NK-92 treated with Interleukin-12 subunit alpha and Interleukin-12 subunit beta, amount 100 ng/mL, for 24 hours (cell line): Measurements from ENCODE around the gene SHOC2.
A peak's percentile ranks its signal among the peaks of the same experiment; 100 is the strongest.

Experiments
- DNase-seq: peaks from one replicate; lab custom pipeline; 2025; lab: John Stamatoyannopoulos, UW

SHOC2 gene

GRCh38 chr10:110919349-110919931 lies at the start of gene SHOC2:
TSS of gene SHOC2 (plus strand) at chr10:110919604. CDS start at chr10:110964359, 44,755 bp downstream.
- DNase-seq = peak; percentile 99

DNA sequence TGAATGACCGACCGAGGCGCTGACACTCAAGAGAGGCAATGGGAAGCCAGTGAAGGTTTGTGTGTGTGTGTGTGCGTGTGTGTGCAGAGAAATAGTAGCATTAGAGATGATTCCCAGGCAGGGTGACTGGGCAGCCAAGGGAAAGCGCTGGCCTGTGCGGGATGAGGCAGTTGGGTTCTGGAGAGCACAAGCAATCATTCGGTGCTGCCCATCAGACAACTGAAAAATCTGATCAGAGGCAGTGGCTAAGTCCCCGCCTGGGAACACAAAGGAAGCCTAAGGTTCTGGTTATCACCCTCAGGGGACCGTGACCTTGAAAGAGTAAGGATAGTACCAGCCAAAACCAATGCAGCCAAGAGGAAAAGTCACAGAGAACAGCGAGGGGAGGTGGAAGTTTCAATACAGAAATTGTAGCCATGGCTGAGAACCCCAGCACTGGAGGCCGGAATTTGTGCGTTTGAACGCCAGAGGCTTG lies 48.5 kb upstream of the SHOC2 start:
- DNase-seq = no peak

- peak; percentile 97 for DNase-seq
Measured at GRCh38 chr10:110871298-110872084, 47.9 kb upstream of the SHOC2 start, which contains the start of gene PDCD4. TSS of gene PDCD4 (plus strand) at chr10:110871928. CDS start at chr10:110876028, 4,100 bp downstream.

DNA sequence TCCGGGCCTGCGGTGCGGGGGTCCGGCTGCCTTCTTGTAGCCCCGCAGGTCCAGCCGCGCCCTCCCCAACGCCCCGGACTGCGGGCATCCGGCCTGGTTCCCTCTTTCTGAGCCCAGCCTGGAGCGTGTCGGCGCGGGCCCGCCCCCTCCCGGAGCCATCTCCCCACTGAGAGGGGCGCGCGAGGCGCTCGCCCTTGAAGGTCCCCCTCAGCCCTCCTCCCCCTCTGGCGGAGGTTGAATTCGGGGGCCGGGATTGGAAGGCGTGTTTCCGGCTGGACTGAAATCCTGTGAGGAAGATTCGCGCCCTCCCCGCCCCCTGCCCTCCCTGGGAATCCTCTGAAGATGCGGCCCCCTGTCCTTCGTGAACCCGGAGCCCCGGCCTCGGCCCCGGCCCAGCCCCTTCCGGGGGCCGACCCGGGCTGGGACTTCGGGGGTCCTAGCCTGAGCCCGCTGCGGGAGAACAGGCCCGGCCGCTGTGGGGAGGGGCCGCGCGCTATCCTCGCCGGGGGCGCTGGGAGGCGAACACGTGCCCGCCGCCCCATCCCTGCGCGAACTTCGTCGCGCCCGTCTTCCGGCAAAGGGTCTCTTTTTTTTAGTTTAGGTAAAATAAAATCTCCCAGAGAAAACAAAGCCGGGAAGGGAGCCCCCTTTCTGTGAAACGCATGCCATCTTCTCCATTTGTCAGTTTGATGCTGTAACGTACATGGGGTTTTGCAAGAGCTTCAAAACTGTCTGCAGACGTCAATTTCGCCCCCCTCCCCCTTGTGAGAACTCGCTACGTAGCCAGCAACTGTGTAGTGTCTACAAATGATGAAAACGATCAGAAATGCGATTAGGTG lies 47.0 kb upstream of the SHOC2 start:
- peak; percentile 66 for DNase-seq

DNA sequence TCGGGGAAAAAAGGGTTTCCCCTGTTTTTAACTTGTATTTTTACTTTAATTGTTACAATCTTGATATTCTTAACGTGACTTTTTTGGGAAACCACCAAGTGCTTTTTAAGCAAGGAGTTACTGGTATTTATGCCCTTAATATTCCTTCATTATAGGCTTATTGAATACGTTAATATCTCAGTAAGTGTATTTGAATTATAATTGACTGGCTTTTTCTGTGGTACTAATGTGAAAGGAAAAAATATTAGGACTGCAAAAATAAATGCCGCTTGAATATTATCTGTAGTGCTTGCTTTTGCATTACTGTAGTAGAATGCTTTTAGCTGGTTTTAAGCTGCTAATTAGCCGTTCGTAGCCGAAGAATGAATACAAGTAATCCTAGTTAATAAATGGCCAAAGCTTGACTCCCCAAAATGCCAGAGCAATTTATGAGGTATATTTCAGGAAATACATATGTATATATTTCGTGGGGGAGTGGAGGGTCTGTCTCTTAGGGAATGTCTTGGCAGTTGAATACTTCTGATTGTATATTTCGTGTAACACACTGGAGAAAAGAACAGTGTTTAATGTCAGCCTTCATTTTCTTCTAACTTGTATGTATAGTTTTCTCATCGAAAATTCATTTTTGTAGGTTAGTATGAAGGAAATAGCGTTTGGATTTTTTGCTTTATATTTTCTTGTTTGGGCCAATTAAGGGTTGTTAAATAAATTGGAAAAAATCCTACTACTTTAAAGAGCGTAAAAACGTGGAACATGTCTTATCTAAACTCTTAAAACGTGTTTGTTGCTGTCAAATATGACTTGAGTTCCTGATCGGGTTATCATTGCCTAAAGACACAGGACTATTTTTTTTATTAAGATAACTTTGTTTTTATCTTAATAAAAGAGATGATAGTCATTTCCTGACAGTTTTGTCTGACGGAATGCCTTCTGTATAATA lies 46.1 kb upstream of the SHOC2 start:
- DNase-seq = no peak

DNA sequence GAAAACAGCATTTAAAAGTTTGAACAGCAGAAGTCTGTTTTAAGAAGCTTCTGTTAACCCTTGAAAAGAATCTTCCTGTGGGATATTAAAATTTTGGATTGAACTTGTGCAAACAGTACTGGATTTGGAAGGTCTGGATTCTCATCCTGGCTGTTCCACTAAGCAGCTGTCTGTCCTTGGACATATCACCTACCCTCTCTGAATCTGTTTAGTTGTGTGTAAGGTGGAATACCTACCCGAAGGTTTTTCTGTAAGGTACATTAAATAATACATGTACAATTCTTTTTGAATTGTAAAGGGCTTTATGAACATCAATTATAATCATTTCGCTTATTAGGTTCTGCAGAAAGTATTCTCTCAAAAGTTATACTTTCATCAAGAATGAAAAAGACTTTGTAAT lies 45.5 kb upstream of the SHOC2 start:
- DNase-seq = no peak

GRCh38 chr10:110876000-110876399 lies 43.4 kb upstream of the SHOC2 start:
- no peak for DNase-seq

DNA sequence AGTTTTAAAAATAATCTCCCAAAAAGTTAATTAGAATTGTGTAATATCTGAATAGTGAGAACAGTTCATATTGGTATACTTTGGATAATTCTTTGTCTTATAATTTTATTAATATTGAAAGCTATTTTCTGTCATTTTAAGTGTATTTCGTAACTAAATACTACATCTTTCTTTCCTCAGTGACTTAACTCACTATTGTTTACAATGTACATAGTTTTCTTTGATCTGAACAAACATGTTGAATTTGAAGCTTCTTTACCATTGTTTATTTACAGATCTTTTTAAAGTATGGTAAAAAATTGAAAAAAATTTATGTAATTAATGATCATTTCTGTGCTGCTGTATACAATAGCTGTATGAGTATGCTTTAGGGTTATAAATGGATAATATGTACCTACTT lies 42.6 kb upstream of the SHOC2 start:
- DNase-seq = no peak

DNA sequence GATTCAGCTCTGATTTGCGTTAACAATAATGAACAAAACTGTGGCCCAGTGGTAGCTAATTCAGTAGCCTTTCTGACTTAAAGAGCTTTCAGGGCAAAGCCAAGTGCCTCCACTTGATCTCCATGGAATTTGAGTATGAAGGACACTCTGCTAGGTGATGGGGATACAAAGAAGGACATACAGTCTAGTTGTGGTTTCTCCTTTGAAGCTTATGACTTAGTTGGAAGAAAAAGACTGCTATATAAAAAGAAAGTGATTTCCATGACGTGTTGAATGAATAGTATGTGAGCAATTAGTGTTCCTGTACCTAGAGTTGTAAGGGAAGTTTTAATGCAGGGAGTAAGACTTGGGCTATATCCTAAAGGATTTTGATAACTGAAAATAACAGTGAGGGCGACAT lies 39.4 kb upstream of the SHOC2 start:
- no peak for DNase-seq

GRCh38 chr10:110881247-110881646 lies 38.2 kb upstream of the SHOC2 start:
- no peak for DNase-seq

- DNase-seq = no peak
Measured at GRCh38 chr10:110881905-110882304, 37.5 kb upstream of the SHOC2 start.

DNA sequence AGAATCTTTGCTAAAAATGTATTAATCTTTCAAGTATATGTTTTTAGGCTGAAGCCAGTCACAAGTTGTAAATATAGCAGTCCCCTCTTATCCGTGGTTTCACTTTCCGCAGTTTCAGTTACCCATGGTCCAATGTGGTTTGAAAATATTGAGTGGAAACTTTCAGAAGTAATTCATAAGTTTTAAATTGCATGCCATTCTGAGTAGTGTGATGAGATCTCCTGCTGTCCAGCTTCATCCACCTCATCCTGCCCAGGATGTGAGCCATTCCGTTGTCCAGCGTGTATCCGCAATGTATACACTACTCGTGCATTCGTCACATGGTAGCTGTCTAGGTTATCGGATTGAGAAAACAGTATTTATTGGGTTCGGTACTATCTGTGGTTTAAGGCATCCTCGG lies 35.5 kb upstream of the SHOC2 start:
- DNase-seq = no peak

DNA sequence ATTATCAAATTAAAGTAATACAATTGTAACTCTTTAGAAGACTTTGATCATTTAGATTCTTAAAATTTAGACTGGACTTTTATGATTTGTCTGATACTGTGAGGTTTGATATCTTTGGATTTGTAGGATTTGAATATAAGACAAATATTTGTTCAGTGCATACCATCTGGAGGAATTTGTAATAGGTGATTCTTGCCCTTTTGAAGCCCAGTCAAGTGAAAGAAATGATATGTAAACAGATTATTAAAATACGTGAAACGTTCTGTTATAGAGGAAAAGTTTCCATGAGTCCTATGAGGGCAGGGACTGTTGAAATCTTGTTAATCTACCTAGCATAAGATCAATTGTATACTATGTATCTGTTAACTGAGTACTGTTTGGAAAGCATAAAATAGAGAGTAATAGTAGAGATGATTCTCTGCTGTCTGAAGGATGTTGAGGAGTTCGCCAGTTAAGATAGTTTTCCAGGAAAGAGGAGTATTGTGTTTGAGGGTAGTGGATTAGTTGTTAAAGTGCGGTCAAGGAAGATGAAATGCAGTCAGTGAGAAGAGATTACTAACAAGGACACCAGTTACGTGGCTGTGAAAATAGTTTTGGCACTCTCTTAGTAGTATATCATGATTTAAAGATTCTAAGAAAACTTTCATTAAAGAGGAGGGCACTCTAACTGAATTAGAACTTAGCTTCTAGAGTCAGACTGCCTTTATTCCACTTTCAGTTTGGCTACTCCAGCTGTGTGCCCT lies 33.3 kb upstream of the SHOC2 start:
- DNase-seq = no peak

- DNase-seq = no peak
Measured at GRCh38 chr10:110887560-110887959, 31.8 kb upstream of the SHOC2 start.

GRCh38 chr10:110892602-110893288 lies 26.7 kb upstream of the SHOC2 start:
- DNase-seq = no peak

- DNase-seq = no peak
Measured at GRCh38 chr10:110893559-110894179, 25.7 kb upstream of the SHOC2 start.

DNA sequence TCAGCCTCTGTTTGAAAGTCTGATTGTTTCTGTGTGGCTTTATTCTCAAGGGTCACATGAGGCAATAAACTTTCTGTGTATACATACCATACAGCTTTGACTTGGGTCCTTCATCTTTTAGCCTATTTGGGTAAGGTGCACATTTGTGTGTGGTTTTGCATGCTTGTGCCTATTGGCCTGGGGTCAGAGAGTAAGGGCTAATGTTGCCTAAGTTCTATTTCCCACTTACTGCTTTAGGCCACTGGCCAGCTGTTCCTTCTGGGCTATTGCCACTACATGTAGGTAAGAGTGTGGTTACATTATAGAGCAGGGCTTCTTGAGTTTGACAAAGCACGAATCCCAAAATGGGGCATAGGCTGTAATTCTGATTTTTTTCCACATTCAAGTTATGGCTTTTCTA lies 22.2 kb upstream of the SHOC2 start:
- no peak for DNase-seq

- no peak for DNase-seq
Measured at GRCh38 chr10:110898391-110898790, 21.0 kb upstream of the SHOC2 start.

GRCh38 chr10:110900983-110901382 lies 18.4 kb upstream of the SHOC2 start:
- DNase-seq = no peak
